Chondrocyte (in vitro differentiated cells): ENCODE data around the gene RASSF7. TPM values are rescaled to one million over a fixed set of nuclear protein-coding genes. Genes with fewer than 3 reads are reported as not detected.
A peak's percentile ranks its signal among the peaks of the same experiment; 100 is the strongest.

Experiments
- DNase-seq: peaks from one replicate; pipeline ENCODE4 v3.0.0; 2021; ENCODE audit warnings: mixed read lengths, low spot score
- H3K27ac Mint-ChIP-seq: one replicate; pipeline ENCODE4 v1.8.0; 2021; ENCODE audit warnings: mild to moderate bottlenecking, moderate library complexity, mixed read lengths; ENCODE audit not compliant: unreplicated experiment
- H3K27me3 Mint-ChIP-seq: 2 replicates; pipeline ENCODE4 v1.8.0; 2021; ENCODE audit warnings: low read depth, mixed read lengths
- H3K36me3 Mint-ChIP-seq: 2 replicates; pipeline ENCODE4 v1.8.0; 2021; ENCODE audit warnings: low read depth, mixed read lengths
- H3K4me1 Mint-ChIP-seq: 2 replicates; pipeline ENCODE4 v1.8.0; 2021; ENCODE audit warnings: low read depth, mild to moderate bottlenecking, mixed read lengths
- H3K4me3 Mint-ChIP-seq: one replicate; pipeline ENCODE4 v1.8.0; 2021; ENCODE audit warnings: mild to moderate bottlenecking, moderate library complexity, mixed read lengths; ENCODE audit not compliant: unreplicated experiment
- H3K9me3 Mint-ChIP-seq: 2 replicates; pipeline ENCODE4 v1.8.0; 2021; ENCODE audit warnings: low read depth, mixed read lengths
- total RNA-seq: library from RNA; stranded (reverse); gene quantifications from 3 replicates; pipeline ENCODE4 v1.2.1, GENCODE V29; 2021
- TF ChIP-seq, protein P1 (sequence below): fragments of 200-600 bp; sonication (generic); IDR thresholded peaks from 2 replicates; pipeline ENCODE4 v1.5.0; 2021; ENCODE audit warnings: antibody characterized with exemption, mild to moderate bottlenecking, moderate library complexity

RASSF7 gene
- total RNA-seq, 1 donor from 2014 or later: 28.7 TPM

DNA sequence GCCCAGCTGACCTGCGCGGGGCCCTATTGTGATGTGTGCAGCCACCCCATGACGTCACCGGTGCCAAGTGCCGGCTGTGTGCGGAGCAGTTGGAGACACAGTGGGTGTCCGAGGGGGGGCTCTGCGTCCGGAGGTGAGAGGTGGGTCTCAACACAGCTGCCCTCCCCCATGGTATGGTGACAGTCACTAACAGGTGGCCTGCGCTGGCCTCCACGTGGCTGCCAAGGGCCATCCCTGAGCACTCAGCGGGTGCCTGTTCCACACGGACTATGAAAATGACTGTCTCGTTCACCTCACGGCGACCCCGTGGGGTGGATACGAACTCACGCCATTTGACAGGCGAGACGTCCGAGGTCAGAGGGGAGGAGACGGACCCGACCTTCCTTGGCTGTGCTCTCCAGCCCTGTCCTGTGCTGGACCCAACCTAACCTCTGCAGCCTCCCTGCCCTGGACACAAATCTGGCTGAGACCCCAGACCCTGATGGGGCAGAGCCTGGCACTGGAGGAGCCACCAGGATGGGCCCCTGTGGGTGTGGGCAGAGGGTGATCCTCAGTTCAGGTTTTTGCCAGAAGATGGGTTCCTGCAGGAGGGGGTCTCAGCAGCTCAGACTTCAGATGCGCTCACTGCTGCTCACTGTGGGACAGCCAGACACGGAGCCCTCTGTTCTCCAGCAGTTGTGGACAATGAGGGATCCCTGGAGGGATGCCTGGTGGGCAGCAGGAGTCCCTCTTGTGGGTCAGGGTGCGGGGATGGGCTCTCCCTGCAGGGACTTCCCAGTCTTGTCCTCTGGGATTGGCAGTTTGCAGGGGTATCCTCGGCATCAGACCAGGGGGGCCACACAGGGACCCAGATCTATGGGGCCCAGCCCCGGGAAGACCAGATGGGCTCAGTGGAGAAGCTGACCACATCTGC lies 31.7 kb upstream of the RASSF7 start:
- H3K9me3 Mint-ChIP-seq: no peaks in the 10 kb centered on the region
- peak; percentile 88 for DNase-seq
- H3K4me1 Mint-ChIP-seq: peaks cover 2% of the 10 kb centered on the region
- H3K4me3 Mint-ChIP-seq: no peak overlapping the region
- no peak overlapping the region for H3K27ac Mint-ChIP-seq
- H3K36me3 Mint-ChIP-seq: peaks cover under 1% of the 10 kb centered on the region
- H3K27me3 Mint-ChIP-seq: no peaks in the 10 kb centered on the region
- TF ChIP-seq, protein P1, sequence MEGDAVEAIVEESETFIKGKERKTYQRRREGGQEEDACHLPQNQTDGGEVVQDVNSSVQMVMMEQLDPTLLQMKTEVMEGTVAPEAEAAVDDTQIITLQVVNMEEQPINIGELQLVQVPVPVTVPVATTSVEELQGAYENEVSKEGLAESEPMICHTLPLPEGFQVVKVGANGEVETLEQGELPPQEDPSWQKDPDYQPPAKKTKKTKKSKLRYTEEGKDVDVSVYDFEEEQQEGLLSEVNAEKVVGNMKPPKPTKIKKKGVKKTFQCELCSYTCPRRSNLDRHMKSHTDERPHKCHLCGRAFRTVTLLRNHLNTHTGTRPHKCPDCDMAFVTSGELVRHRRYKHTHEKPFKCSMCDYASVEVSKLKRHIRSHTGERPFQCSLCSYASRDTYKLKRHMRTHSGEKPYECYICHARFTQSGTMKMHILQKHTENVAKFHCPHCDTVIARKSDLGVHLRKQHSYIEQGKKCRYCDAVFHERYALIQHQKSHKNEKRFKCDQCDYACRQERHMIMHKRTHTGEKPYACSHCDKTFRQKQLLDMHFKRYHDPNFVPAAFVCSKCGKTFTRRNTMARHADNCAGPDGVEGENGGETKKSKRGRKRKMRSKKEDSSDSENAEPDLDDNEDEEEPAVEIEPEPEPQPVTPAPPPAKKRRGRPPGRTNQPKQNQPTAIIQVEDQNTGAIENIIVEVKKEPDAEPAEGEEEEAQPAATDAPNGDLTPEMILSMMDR: no peak

DNA sequence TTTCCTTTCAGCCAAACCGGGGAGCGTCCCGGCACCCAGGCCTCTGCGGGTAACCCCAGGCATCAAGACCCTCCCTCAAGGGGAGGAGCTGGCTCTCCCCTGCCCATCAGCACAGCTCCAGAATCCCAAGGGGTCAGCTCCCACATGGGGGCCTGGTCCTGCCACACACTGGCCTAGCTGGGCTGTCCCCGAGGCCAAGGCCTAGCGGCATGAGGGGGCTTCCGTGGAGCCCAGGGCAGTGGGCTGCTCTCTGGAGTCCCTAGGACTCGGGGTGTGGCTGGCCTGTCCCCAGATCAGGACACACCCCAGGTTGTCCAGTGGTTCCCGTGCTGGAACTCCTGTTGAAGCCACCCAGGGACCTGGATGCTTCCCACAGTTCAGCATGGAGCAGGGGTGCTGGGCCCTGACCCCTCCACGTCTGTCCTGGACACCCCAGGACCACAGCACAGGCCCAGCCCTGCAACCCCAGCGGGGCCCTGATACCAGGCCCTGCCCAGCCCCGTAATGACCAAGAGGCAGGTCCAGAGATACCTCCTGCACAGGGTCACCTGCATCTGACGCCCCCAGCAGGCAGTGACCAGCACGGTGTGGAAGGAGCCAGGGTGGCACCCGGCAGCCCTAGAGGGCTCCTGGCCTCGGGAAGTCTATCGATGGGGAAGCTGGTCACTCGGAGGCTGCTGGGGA lies 30.9 kb upstream of the RASSF7 start:
- peak; percentile 88 for DNase-seq
- no peak overlapping the region for H3K4me3 Mint-ChIP-seq
- H3K9me3 Mint-ChIP-seq: no peaks in the 10 kb centered on the region

DNA sequence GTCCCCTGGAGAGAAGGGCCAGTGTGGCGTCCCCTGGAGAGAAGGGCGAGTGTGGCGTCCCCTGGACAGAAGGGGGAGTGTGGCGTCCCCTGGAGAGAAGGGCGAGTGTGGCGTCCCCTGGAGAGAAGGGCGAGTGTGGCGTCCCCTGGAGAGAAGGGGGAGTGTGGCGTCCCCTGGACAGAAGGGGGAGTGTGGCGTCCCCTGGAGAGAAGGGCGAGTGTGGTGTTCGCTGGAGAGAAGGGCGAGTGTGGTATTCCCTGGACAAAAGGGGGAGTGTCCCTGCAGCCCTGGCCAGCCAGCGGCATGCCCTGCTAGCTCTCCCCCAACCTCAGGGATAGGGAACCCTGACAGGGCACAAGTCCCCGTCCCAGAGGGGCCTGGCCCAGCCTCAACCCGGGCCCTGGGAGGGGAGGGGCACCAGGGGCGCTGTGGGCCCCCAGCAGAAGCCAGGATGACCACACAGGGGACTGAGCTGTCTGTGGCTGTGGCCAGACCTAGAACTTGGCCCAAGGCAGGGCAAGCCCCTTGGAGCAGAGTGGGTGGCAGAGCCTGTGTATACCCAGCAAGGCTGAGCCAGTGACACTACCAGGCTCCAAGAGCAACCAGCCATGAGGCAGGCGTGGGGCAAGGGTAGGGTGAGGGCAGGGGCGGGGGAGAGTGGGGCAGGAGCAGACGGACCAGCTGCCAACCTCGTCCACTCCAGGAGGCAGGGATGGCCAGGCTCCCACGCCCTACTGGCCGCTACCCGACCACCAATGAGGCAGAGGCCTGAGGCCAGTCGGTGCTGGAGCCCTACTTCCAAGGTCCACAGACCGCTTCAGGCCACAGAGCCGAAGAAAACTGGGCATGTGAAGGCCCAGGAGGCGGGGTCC lies 29.6 kb upstream of the RASSF7 start:
- Mint-ChIP-seq H3K27ac (no peak overlapping the region), H3K4me1 (peaks cover 4% of the 10 kb centered on the region), H3K4me3 (no peak overlapping the region), H3K27me3 (no peaks in the 10 kb centered on the region), H3K36me3 (no peaks in the 10 kb centered on the region), H3K9me3 (no peaks in the 10 kb centered on the region)
- DNase-seq: no peak
- TF ChIP-seq, protein P1: no peak

More for the DNA sequence above, 30.9 kb upstream of the RASSF7 start:
- Mint-ChIP-seq H3K27ac (no peak overlapping the region), H3K4me1 (peaks cover 2% of the 10 kb centered on the region), H3K27me3 (no peaks in the 10 kb centered on the region), H3K36me3 (no peaks in the 10 kb centered on the region)
- TF ChIP-seq, protein P1: no peak

DNA sequence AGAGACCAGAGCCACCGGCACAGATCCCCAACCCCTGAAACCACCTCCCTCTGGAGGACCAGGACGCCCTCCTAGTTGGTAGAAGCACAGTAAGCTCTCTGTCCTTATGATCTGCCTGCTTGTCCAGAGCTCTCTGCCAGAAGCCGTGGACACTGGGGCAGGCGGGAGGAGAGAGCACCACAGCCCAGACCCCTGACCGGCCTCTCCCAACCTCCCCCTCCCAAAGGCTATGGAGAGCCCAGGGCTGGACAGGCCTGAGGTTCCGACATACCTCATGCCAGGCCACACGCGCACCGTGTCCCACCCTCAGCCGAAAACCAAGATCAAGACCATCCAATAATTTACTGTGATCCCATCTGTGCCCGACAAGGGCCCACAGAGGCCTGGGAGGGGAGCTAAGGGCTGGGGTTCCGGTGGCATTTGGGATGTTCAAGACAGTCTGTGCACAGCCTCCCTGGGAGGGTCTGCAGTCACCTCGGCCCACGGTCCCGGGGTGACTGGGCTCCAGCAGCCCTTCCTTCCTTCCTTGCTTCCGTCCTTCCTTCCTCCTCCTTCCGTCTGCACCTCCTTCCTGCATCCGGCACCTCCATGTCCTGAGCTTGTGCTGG lies 28.7 kb upstream of the RASSF7 start:
- no peaks in the 10 kb centered on the region for H3K9me3 Mint-ChIP-seq
- TF ChIP-seq, protein P1: no peak
- no peaks in the 10 kb centered on the region for H3K27me3 Mint-ChIP-seq
- peak overlapping the region; percentile 12 for H3K4me3 Mint-ChIP-seq
- DNase-seq: no peak
- H3K36me3 Mint-ChIP-seq: no peaks in the 10 kb centered on the region
- H3K4me1 Mint-ChIP-seq: peaks cover 7% of the 10 kb centered on the region
- peak overlapping the region; percentile 54 for H3K27ac Mint-ChIP-seq
